Stimulated activated CD8-positive, alpha-beta memory T cell treated with anti-CD3 and anti-CD28 coated beads, Interleukin-4, amount 100 ng/mL, for 4 hours (primary cell): ENCODE data around the gene SLC38A10.

ENCODE experiments used
- DNase-seq, 2 donors: peaks; one replicate each; pipeline ENCODE4 v3.0.0-alpha.2; 2020; ENCODE audit warnings: low read depth in 2 of 2, low spot score in 1 of 2

The SLC38A10 gene

GRCh38 chr17:81258292-81258691, 36.8 kb downstream of the SLC38A10 start:
- no peak for DNase-seq

- DNase-seq: no peak
Measured at GRCh38 chr17:81257533-81257932, 37.6 kb downstream of the SLC38A10 start.

- no peak for DNase-seq
Measured at GRCh38 chr17:81256616-81257015, 38.5 kb downstream of the SLC38A10 start.

- DNase-seq: no peak
Measured at GRCh38 chr17:81254955-81255717, 40.0 kb downstream of the SLC38A10 start.

GRCh38 chr17:81253358-81254131, 41.6 kb downstream of the SLC38A10 start:
- peak; percentile 30 to 46 for DNase-seq

- no peak for DNase-seq
Measured at GRCh38 chr17:81252987-81253329, 42.1 kb downstream of the SLC38A10 start.

- DNase-seq: no peak
Measured at GRCh38 chr17:81252326-81252986, 42.7 kb downstream of the SLC38A10 start.

GRCh38 chr17:81251709-81252301, 43.3 kb downstream of the SLC38A10 start:
- DNase-seq: no peak

- no peak for DNase-seq
Measured at GRCh38 chr17:81251094-81251708, 43.9 kb downstream of the SLC38A10 start.

GRCh38 chr17:81250286-81251093, 44.6 kb downstream of the SLC38A10 start:
- no peak for DNase-seq

GRCh38 chr17:81249223-81250040, 45.7 kb downstream of the SLC38A10 start:
- no peak for DNase-seq

GRCh38 chr17:81248649-81249048, 46.5 kb downstream of the SLC38A10 start:
- DNase-seq: no peak

- DNase-seq: no peak
Measured at GRCh38 chr17:81247339-81247990, 47.6 kb downstream of the SLC38A10 start.

- no peak for DNase-seq
Measured at GRCh38 chr17:81246679-81247338, 48.3 kb downstream of the SLC38A10 start.

GRCh38 chr17:81246343-81246670, 48.8 kb downstream of the SLC38A10 start:
- no peak for DNase-seq

GRCh38 chr17:81245665-81246342, 49.3 kb downstream of the SLC38A10 start:
- DNase-seq: no peak

- DNase-seq: no peak
Measured at GRCh38 chr17:81245024-81245664, 50.0 kb downstream of the SLC38A10 start.
